ENCODE data around the gene HNF4A.
A peak's percentile ranks its signal among the peaks of the same experiment; 100 is the strongest.
"Not testable (repeated sequence)": the region's sequence is repeated elsewhere in the genome, so short reads cannot be mapped to it uniquely, and the experiment has no call there.

The HNF4A gene

DNA sequence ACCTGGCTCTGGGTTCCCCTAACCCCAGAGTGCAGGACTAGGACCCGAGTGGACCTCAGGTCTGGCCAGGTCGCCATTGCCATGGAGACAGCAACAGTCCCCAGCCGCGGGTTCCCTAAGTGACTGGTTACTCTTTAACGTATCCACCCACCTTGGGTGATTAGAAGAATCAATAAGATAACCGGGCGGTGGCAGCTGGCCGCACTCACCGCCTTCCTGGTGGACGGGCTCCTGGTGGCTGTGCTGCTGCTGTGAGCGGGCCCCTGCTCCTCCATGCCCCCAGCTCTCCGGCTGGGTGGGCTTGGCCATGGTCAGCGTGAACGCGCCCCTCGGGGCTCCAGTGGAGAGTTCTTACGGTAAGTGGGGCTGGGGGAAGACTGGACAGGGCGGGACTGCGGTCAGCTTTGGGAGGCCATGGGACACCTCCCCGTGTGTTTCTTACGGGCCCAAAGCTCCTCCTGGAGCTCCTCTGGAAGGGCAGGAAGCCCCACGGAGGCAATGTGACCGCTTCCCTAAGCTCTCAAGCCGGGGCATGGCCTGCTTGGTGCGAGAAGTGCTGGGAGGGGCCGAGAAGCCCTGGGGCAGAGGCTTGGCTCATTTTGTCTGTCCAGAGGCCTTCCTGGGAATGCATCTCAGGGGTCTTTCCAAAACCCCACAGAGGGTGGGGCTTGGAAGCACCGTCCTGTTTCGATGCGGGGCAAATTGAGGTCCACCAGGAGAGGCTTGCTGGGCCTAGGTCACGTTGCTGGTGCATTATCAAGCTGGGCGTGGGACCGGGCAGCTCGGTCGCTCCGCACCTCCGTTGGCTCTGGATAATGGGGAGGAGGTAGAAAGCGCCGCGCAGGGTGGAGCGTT lies at the start of gene HNF4A:
TSS of gene HNF4A (plus strand) at position 202 of the 855 bp plus-strand sequence. CDS start at position 308, 106 bp downstream.
- no peak for DNase-seq

DNA sequence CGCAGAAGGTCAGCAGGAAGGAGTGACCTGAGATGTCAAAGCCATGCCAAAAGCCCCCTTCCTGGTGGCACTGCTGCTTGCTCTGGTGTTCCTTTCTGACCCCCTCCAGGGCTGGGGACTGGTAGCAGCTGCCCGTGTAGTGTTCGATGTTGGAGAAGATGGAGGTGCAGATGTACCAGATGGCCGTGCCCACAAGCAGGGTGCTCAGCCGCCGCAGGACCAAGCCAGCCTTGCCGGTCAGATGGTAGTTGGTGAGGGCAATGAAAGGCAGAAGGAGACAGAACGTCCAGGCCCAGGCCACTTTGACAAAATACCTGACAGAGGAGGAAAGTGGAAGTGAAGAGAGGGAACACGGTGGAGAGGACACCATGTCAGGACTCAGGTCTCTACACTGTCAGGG lies 48.6 kb upstream of the HNF4A start:
- no peak for DNase-seq

DNA sequence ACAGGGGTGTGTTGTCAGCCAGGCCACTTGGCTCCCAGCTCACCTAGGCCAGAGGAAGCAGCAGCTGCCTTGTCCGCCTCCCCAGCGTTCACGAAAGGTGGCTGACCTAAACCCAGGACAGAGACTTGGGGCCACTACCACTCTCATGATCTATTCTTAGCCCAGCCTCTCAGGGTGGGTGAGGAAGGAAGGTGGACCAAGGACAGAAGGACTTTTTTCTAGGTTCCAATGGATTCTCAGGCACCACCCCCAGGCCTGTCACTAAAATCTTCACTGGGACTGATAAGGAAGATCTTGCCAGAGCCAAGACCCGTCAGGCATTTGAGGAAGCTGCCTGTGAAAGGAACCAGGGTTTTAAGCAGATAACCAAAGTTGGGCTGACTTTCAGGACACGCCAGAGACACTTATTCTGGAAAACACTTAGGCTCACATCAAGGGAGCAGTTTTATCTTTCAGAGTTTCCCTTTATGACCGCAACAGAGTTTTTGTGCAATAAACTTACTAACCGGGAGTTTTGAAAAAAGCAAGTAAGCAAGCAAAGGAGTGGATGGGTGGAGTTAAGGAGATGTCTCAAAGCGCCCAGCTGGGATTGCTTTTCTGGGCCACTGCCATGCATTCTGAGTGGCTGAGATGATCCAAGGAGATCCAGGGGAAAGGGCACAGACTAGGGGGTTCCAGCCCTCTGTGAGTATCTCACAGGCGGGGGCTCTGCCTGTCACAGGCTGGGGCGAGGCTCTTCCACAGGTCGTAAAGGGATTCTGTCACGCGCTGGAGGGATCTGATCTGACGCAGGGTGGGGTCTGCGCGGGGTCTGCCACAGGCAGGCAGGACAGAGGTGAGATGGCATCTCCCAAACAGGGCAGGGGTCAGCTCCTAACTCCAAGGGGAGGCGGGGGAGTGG lies 45.5 kb upstream of the HNF4A start:
- DNase-seq, result no peak

DNA sequence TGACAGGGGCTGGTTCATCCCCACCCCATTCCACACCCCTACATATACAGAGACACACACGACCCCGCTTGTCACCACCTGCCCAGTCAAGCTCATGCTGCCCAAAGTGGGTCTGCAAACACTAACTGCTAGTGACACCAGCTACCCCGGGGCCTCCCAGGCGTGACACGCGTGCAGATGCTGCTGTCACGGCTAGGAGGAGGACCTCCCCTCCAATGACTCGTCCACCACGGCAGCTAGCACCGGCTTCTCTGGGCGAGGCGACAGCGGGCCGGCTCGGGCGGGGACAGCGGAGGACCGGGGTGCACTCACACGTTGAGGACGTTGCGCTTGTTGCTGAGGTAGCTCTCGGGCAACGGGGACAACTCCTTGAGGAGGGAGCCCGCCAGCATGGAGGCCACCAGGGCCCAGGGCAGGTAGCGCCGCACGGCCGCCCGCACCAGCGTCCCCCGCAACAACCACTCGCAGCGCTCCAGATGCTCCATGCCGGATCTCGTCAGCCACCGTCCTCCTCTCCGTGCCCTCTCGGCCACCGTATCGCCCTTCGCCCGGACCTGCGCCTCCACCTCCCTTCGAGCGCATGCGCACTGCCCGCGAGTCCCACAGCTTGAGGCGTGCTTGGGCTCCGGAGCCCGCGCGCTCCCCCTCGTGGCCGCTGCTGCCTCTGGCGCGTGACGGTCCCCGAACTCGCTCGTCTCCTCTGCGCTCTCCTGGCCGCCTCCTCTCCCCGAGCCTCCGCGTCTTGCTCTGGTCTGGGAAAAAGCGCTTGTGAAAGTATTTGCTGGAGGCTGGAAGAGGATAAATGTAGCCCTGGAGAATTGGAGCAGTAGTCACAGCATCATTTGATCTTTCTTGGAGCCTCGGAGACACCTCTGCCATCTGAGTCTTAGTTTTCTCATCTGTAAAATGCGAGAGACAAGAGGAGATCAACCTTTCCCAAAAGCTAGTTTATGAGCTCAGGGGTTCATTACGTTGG lies 44.5 kb upstream of the HNF4A start, which contains the start of gene FITM2:
TSS of gene FITM2 (minus strand) at position 539 of the 976 bp plus-strand sequence. CDS start at position 485, 54 bp downstream.
- peak; percentile 90 to 92 for DNase-seq

DNA sequence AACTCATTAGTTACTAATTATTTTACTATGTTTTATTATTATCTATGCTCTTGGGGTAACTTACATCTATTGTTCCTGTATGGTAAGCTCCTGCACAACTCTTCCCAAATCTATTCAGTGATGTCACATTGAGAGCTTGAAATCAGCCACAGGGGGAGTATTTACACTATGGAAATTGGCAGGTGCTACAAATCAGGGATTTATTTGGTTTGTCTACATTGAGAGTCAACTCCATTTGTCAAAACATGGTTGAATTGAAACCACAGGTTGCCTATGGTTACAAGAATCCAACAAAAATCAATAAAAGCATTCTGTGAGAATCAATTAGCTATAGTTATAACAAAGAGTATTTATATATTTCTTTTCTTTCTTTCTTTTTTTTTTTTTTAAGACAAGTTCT lies 40.6 kb upstream of the HNF4A start:
- no peak for DNase-seq

DNA sequence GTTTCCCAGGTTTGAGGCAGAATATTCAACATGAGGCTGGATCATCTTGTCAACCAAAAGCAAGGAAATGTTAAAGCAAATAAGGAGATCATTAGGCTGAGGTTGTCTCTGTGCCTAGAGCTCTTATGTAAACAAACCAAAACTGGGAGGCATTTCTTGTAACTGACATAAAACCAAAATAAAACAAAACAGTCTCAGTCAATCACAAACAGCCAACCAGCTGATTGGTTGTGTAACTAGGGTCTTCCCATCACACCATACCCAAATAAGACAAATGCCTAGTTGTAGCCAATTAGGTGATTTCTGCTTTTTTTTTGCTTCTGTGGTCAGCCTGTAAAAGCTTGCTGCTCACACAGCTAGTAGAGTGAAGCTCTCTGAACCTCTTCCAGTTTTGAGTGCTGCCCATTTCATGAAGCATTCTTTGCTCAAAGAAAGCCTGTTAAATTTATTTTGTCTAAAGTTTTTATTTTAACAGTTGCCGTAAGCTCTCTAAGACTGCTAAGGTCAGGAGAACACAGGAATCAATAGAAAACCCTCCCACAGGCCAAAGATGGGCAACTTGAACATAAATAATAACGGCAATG lies 35.6 kb upstream of the HNF4A start:
- no peak for DNase-seq

DNA sequence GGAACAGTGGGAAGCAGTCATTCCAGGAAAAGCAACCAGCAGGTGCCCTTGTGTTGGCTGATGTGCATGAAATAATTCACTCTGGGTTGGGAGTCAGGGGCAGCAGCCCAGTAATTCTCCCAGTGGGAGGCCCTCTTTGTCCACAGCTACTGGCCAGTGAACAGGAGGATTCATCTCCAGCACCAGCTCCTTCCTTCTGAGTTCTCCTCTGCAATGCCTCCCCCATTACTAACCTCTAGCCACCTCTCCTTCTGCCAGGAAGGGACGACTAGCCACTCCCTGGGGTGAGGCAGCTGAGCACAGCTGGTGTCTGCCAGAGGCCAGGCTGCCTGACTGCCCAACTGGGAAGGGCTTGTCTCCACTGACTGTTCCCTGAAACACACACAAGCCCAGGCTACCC lies 31.2 kb upstream of the HNF4A start:
- DNase-seq, result no peak

DNA sequence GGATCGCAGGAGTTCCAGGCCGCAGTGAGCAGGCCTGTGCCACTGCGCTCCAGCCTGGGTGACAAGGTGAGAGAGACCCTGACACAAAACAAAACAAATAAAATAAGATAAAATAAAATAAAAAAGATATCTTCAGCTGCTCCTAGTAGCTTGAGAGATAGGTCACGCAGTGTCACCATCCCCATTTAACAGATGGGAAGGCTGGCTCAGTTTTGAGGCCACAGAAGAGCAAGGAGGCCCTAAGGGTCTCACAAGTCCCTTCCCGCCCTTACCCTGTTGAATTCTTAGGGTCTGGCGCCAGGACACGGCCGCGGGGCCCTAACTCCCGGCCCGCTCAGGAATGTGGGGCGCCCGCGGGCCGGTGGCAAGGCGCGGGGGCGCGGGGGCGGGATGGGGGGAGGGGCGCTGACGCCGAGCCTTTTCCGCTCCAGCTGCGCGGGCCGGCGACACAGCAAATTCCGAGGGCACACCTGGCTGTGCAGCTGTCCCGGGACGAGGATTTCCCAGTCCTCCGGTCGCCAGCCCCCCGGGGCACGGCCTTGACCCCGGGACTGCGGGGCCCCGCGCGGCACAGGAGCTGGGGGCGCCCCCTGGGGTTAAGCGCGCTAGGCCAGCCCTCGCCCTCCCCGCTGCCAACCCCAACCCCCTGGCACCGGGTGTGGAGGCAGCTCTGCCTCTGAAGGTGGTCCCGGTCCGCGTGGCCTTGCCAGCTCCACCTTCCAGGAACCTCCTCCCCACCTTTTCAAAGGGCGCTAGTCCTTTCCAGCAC lies 28.9 kb upstream of the HNF4A start:
- no peak for DNase-seq

DNA sequence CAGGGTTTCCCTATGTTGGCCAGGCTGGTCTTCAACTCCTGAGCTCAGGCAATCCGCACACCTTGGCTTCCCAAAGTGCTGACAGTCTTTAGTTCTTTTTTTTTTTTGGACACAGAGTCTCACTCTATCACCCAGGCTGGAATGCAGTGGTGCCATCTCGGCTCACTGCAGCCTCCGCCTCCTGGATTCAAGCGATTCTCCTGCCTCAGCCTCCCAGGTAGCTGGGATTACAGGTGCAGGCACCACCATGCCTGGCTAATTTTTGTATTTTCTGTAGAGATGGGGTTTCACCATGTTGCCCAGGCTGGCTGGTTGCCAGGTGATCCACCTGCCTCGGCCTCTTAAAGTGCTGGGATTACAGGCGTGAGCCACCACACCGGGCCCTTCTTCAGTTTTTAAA lies 27.8 kb upstream of the HNF4A start:
- DNase-seq, result not testable (repeated sequence)

DNA sequence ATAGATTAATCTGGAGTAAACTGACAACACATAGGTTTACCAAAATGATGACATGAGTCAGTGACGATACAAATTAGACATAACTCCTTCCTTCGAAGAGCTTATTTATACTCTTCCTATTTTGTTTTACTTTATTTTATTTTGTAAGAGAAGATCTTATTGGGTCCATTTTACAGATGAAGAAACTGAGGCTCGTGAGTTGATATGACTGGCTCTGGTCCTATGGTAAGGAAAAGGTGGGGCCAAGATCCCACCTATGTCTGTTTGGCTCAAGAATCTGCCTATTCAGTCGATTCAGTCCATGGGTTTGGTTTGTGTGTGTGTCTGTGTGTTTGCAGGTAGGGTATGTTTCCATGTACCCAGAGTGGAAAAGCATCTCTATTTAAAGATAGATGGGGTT lies 27.1 kb upstream of the HNF4A start:
- no peak for DNase-seq

DNA sequence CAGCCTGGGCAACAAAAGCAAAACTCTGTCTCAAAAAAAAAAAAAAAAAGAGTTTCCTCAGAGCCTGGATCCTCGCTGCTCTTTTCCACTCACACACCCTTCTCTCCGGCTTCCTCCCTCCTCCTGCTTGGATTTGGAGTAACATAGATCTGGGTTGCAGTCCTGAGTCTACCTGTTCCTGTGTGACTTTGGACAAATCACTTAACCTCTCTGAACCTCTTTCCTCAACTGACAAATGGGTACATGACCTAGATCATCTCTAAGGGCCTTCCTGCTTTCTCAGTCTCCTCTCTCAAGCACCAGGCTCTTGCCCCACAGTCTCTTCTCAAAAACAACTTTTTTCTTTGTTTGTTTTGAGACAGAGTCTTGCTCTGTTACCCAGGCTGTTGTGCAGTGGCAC lies 24.3 kb upstream of the HNF4A start:
- DNase-seq, result no peak

DNA sequence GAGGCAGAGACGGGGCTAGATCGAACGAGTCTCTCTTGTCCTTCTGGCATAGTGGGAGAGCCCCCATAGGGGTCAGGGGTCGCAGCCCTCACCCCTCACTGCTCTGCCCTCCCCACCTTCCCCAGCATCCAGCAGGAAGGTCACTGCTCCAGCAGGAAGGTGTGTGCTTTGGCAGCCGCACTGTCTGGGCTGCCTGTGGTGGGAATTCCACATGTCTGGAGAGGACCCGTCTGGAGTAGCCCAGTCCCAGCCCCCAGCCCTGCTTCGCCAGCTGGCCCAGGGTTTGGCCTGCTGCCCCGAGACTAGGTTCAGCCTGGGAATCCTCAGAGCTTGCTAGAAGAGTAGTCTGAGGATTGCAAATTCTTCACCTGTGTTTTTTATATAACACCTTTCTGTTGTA lies 21.2 kb upstream of the HNF4A start:
- DNase-seq, result no peak

DNA sequence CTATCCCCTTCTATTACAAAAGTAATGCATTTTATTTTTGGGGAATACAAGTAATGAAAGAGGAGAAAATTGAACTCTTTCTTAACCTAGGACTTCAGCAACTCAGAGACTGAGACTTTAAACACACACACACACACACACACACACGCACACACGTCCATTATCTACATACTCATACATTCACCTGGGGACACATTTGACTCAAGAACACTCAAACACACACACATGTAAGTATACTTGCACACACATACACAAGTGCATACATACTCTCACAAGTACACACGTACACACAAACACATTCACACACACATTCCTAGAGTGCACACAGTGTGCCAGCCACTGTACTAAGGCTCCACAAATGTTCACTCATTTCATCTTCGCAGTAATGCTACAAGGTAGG lies 20.8 kb upstream of the HNF4A start:
- DNase-seq, result no peak

DNA sequence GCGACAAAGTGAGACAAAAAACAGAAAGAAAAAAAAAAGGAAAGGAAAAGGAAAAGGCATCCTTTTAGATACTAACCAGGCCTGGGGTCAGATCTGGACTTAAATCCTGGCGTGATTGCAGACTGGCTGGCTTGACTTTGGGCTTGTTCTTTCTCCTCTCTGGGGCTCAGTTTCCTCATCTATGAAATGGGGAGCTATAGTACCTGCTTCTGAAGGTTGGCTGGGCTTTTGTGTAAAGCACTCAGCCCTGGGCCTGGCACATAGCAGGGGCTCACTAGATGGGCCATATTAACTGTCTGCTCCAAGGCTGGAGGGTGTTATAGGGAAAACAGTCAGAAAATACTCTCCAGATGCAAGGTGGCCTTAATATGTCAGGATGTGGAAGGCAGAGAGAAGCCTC lies 19.8 kb upstream of the HNF4A start:
- DNase-seq, result no peak

DNA sequence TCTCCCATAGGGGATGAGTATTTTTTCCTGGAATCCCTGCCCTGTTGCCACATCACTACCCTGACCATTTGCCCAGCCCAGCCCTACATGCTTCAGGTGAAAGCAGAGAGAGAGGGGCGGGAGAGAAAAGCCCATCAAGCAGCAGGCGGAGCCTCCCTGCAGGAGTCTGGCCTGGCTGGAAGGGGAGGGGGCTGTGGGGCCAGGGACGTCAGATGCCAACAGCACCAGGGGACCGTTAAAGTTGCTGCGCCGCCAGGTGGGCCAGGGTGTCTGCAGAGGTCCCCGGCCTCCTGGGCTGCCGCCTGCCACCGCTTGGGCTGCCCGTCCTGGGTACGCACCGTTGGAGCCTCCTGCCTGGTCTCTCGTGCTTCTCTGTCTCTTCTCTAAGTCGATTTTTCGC lies 19.4 kb upstream of the HNF4A start:
- peak; percentile 19 to 46 for DNase-seq

DNA sequence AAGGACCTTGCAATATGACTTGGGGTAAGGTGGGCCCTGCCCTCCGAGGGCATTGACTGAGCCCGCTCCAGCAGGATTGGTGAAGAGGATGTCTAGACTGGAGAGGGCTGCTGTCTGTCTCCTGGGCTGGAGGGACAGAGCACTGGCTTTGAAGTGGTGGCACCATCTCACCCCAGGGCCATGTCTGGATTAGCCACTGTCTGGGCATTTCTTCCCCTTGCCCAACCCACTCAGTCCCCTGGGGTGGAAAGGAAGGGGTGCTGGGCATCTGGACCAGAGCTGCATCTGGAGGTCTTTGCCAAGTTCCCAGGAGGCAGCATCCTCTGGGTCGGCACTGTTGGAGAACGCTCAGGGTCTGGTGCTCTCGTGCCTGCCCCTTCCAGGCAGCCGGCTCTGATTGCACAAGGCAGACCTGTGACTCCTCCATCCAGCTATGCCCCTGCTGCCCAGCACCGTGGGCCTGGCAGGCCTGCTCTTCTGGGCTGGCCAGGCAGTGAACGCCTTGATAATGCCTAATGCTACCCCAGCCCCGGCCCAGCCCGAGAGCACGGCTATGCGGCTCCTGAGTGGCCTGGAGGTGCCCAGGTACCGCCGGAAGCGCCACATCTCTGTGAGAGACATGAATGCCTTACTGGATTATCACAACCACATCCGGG lies 18.6 kb upstream of the HNF4A start, which contains the start of gene R3HDML:
TSS of gene R3HDML (plus strand) at position 319 of the 656 bp plus-strand sequence. CDS start at position 434, 115 bp downstream.
- DNase-seq, result no peak

DNA sequence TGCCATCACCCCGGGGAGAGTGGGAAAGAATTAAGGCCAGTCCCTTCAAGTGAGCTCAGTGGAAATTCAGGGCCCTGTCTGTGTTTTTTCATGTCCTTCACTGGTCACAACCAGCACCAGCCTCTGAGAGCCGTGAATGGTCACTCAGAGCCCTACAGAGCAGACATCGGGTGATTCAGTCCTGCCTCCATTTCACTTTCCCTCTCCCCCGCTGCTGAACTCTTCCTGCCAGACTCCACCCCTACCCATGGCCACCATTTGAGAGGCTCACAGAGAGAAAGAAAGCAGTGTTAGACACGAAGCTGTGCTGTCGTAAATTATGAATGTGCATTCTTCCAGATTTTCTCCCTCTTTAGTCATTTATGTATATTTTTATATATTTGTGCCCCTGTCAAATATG lies 13.3 kb upstream of the HNF4A start:
- DNase-seq, result no peak

DNA sequence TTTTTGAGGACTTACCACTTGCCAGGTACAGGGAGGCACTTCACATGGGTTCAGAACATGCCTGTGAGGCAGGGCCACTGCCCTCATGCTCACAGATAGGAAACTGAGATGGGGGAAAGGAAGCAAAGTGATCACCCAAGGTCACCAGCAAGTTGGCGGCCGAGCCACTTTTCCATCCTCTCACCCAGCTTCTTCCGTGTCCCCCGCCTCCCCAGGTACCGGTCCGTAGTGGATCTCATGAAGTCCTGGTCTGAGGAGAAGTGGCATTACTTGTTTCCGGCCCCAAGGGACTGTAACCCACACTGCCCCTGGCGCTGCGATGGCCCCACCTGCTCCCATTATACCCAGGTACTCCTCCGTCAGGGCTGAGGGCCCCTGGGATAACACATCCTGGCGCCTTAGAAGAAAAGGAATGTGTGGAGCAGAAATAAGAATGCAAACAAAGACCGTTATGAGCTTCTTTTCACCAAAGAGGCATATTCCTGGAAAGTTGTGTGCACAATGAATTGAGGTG lies 12.3 kb upstream of the HNF4A start:
- DNase-seq, result no peak

DNA sequence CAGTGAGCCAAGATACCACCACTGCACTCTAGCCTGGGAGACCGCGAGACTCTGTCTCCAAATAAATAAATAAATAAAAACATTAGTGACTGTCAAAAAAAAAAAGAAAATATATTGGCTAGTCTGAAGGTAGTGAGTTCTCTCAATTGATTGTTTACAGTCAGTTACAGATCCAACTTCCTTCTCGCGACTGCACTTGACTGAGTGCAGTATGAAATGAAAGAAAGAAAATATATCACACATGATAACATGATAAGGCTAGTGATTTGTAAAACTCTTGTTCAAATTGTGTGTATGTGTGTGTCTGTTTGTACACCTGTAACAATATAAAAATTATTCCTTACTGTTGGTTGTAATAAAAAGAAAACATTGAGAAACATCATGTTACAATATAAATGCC lies 10.8 kb upstream of the HNF4A start:
- DNase-seq, result no peak

DNA sequence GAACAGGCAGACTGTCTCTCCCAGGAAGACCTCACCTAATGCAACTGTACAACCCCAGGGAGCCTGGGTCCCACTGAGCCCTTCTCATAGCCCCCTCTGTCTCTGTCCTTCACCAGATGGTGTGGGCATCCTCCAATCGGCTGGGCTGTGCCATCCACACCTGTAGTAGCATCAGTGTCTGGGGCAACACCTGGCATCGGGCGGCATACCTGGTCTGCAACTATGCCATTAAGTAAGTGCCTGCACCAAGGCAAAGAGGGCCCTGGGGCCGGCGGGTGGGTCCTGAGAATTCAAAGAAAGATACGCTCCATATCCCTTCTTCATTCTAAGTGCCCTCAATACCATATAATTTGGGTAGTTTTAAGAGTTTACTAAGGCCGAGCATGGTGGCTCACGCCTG lies 10.4 kb upstream of the HNF4A start:
- DNase-seq, result no peak
